ENCODE measurements around the gene TANGO2.

GRCh38 chr22:20000246-20001081, 20.4 kb upstream of the TANGO2 start:
- no peak for TF ChIP-seq SUZ12 (IDR thresholded peaks at IDR 0.05; ENCODE audit: extremely low read depth, insufficient read depth, insufficient read length)
- TF ChIP-seq ZNF274 (IDR thresholded peaks at IDR 0.05; ENCODE audit: low read depth, low read length): no peak
